K562 (cell line): Measurements from ENCODE around the gene MCCD1. TPM values are rescaled to one million over a fixed set of nuclear protein-coding genes. Genes with fewer than 3 reads are reported as not detected.
"Not testable (repeated sequence)": the region's sequence is repeated elsewhere in the genome, so short reads cannot be mapped to it uniquely, and the experiment has no call there.

Experiments
- ATAC-seq: fragments of 200-7000 bp; cut with Tn5 transposase; 3 replicates; pipeline ENCODE4 v1.9.1; 2020; ENCODE audit warnings: moderate library complexity
- BruUV-seq: library from RNA; stranded (reverse); fragments of 400-500 nt; replicated peaks from 2 replicates; lab custom pipeline; 2021; lab: Mats Ljungman, UMichigan
- CTCF ChIA-PET: fragments of 300-600 bp; formaldehyde crosslinking; extraction: SDS; loops from one replicate; lab custom pipeline; 2021; ENCODE audit warnings: low intra/inter-chr PET ratio; lab: Yijun Ruan, JAX
- POLR2A ChIA-PET: fragments of 300-600, 350-650 bp; sonication (Branson Sonifier 250); formaldehyde crosslinking; extraction: SDS; loops from one replicate; lab custom pipeline; 2021; ENCODE audit warnings: antibody characterized with exemption, inconsistent platforms; lab: Yijun Ruan, JAX
- DNase-seq, 4 experiments: peaks; one replicate each; pipeline versions ENCODE4 v3.0.0 to v3.0.0-alpha.2; 2011 to 2018; ENCODE audit warnings: low spot score in 3 of 4, mixed read lengths in 3 of 4; ENCODE audit errors: extremely low read depth in 1 of 4
- FAIRE-seq: peaks from 2 replicates; lab custom pipeline; 2011; peaks lifted over from hg19 to GRCh38; lab: Jason Lieb, UNC
- H2AFZ ChIP-seq: 2 replicates; pipeline ENCODE4 v1.6.0; 2011; ENCODE audit warnings: low read depth, low read length, control low read depth, inconsistent platforms
- H3K27ac ChIP-seq: fragments of 200-600 bp; 3 replicates; pipeline ENCODE4 v1.8.0; 2011; ENCODE audit warnings: low read depth, mild to moderate bottlenecking, control low read depth, inconsistent platforms, low read length, moderate library complexity, mixed read lengths; ENCODE audit errors: extremely low read depth
- H3K27me3 ChIP-seq, 2 experiments: fragments of 300-600 bp in 1 of 2; 2 replicates in 1 of 2; 3 replicates in 1 of 2; pipeline versions ENCODE4 v1.6.0 to v1.8.0; 2011; ENCODE audit warnings: inconsistent platforms in 2 of 2, low read length in 2 of 2, mild to moderate bottlenecking in 1 of 2, mixed read lengths in 1 of 2, moderate library complexity in 1 of 2; ENCODE audit not compliant: control insufficient read depth in 2 of 2, insufficient read depth in 2 of 2
- H3K36me3 ChIP-seq: fragments of 300-600 bp; 3 replicates; pipeline ENCODE4 v1.8.0; 2011; ENCODE audit warnings: mild to moderate bottlenecking, low read length, inconsistent platforms; ENCODE audit not compliant: control insufficient read depth, insufficient read depth
- H3K4me1 ChIP-seq, 2 experiments: fragments of 200-600 bp in 1 of 2; replicated peaks in 1 of 2; 2 replicates in 1 of 2; 3 replicates in 1 of 2; pipeline versions ENCODE4 v1.5.1 to v1.8.0; 2011; ENCODE audit warnings: inconsistent platforms in 2 of 2, low read length in 2 of 2, mild to moderate bottlenecking in 1 of 2, mixed read lengths in 1 of 2, moderate library complexity in 1 of 2; ENCODE audit not compliant: control insufficient read depth in 2 of 2, insufficient read depth in 2 of 2
- H3K4me2 ChIP-seq: 2 replicates; pipeline ENCODE4 v1.6.1; 2011; ENCODE audit warnings: low read length, control low read depth, inconsistent platforms, mixed read lengths; ENCODE audit not compliant: insufficient read depth
- H3K4me3 ChIP-seq: fragments of 200-600 bp; sonication (generic), shearing (Covaris generic); 2 replicates; pipeline ENCODE4 v1.5.1; 2016; ENCODE audit warnings: control low read depth, inconsistent platforms
- H3K79me2 ChIP-seq: fragments of 200-600 bp; 3 replicates; pipeline ENCODE4 v1.8.0; 2011; ENCODE audit warnings: low read length, inconsistent platforms; ENCODE audit not compliant: control insufficient read depth, insufficient read depth
- H3K9ac ChIP-seq, 2 experiments: 2 replicates each; pipeline versions ENCODE4 v1.6.0 to v1.6.1; 2011; ENCODE audit warnings: low read depth in 2 of 2, low read length in 2 of 2, control low read depth in 1 of 2, inconsistent platforms in 1 of 2, mild to moderate bottlenecking in 1 of 2, mixed read lengths in 1 of 2; ENCODE audit not compliant: insufficient read depth in 1 of 2
- H3K9me1 ChIP-seq: one replicate; pipeline ENCODE4 v1.6.0; 2011; ENCODE audit warnings: inconsistent platforms, mild to moderate bottlenecking, low read length, moderate library complexity; ENCODE audit not compliant: control insufficient read depth, insufficient read depth
- H3K9me3 ChIP-seq: replicated peaks from 2 replicates; pipeline ENCODE4 v1.5.1; 2011; ENCODE audit warnings: low read depth, low read length, inconsistent platforms; ENCODE audit not compliant: control insufficient read depth, insufficient read depth
- H4K20me1 ChIP-seq: replicated peaks from 2 replicates; pipeline ENCODE4 v1.6.1; 2011; ENCODE audit warnings: low read length, inconsistent platforms, mixed read lengths; ENCODE audit not compliant: control insufficient read depth, insufficient read depth
- CC2D1A ChIP-seq: fragments of 450-650 bp; IDR thresholded peaks from 2 replicates; pipeline ENCODE4 v1.6.1; 2017; ENCODE audit warnings: mild to moderate bottlenecking
- CEBPZ ChIP-seq: fragments of 150-350 bp; IDR thresholded peaks from 2 replicates; pipeline ENCODE4 v1.6.1; 2014; ENCODE audit warnings: low read depth, mild to moderate bottlenecking, low read length, borderline replicate concordance
- HDAC2 ChIP-seq: fragments of 450-650 bp; IDR thresholded peaks from 2 replicates; pipeline ENCODE4 v1.6.1; 2016; ENCODE audit warnings: mild to moderate bottlenecking
- HNRNPUL1 ChIP-seq: fragments of 200-400 bp; formaldehyde crosslinking; IDR thresholded peaks from 2 replicates; pipeline ENCODE4 v1.6.1; 2017; ENCODE audit warnings: low read length
- KLF10 ChIP-seq: fragments of 250-450 bp; sonication (Bioruptor Pico); IDR thresholded peaks from 2 replicates; pipeline ENCODE4 v1.6.1; 2021; ENCODE audit warnings: matching md5 sums
- MTA2 ChIP-seq: fragments of 450-650 bp; IDR thresholded peaks from 2 replicates; pipeline ENCODE4 v1.6.1; 2016; ENCODE audit warnings: low read depth
- NKRF ChIP-seq: fragments of 450-650 bp; IDR thresholded peaks from 2 replicates; pipeline ENCODE4 v1.6.1; 2016; ENCODE audit warnings: borderline replicate concordance
- STAT5B ChIP-seq: fragments of 250-450 bp; sonication (Bioruptor Pico); IDR thresholded peaks from 2 replicates; pipeline ENCODE4 v1.8.0; 2021; ENCODE audit warnings: mild to moderate bottlenecking, inconsistent platforms
- TAF1 ChIP-seq: IDR thresholded peaks from 2 replicates; pipeline ENCODE4 v1.6.1; 2011; ENCODE audit warnings: mild to moderate bottlenecking, low read length, moderate library complexity; ENCODE audit not compliant: insufficient read depth, control insufficient read depth, severe bottlenecking; ENCODE audit errors: extremely low read depth
- ZBTB17 ChIP-seq: fragments of 450-650 bp; formaldehyde crosslinking; IDR thresholded peaks from 2 replicates; pipeline ENCODE4 v1.4.0; 2020; ENCODE audit warnings: mild to moderate bottlenecking
- ZKSCAN8 ChIP-seq: fragments of 200-800 bp; sonication (Bioruptor generic); IDR thresholded peaks from 2 replicates; pipeline ENCODE4 v1.6.1; 2016; ENCODE audit warnings: missing genetic modification characterization, missing compliant biosample characterization
- ZNF121 ChIP-seq: sonication (generic); formaldehyde crosslinking; conservative IDR thresholded peaks from 2 replicates; pipeline ENCODE4 v1.8.0; 2022; ENCODE audit warnings: missing genetic modification reagents
- ZNF165 ChIP-seq: fragments of 250-450 bp; sonication (Bioruptor Pico); IDR thresholded peaks from 2 replicates; pipeline ENCODE4 v1.4.0; 2020; ENCODE audit warnings: borderline replicate concordance
- ZNF212 ChIP-seq: fragments of 450-650 bp; formaldehyde crosslinking; IDR thresholded peaks from 2 replicates; pipeline ENCODE4 v1.4.0; 2020; ENCODE audit warnings: mild to moderate bottlenecking
- WGBS: fragments of 100-300 bp; shearing (Covaris generic); methylation state at CpG from one replicate; pipeline ENCODE4 v1.1.6; 2016; ENCODE audit warnings: low coverage, mixed read lengths; ENCODE audit not compliant: insufficient coverage; ENCODE audit errors: missing lambda C conversion rate; 5-methylcytosine and 5-hydroxymethylcytosine counted together
- in situ Hi-C: fragments of 300-500 bp; cut with MboI; formaldehyde crosslinking; loops from 4 replicates; pipeline ENCODE4 v1.15.0; 2018; ENCODE audit warnings: inconsistent platforms, mixed read lengths
- intact Hi-C: fragments of 100-400 bp; cut with micrococcal nuclease; formaldehyde crosslinking; loops from 2 replicates; pipeline ENCODE4 v1.14.2; 2022
- polyA plus RNA-seq, 8 experiments: library from polyadenylated mRNA; depleted of rRNA in 4 of 8; stranded (reverse) in 5 of 8; unstranded in 3 of 8; fragments of >200 nt; fragmentation: Nextera tagmentation in 2 of 8; fragmentation: Illumina TruSeq in 1 of 8; extraction: Ambion mirVana in 2 of 8; extraction: Trizol in 1 of 8; gene quantifications; 2 replicates each; pipeline versions ENCODE4 v1.2.1 to v1.2.3, GENCODE V29; 2011 to 2014; ENCODE audit warnings: inconsistent platforms in 1 of 8, missing spikeins in 1 of 8
- total RNA-seq, 7 experiments: library from RNA; depleted of rRNA in 6 of 7; stranded (reverse); fragments of >200 nt in 6 of 7; fragmentation: Illumina TruSeq in 2 of 7; extraction: Trizol in 2 of 7; gene quantifications; 2 replicates each; pipeline versions ENCODE4 v1.2.1 to v1.2.3, GENCODE V29; 2011 to 2021; ENCODE audit warnings: low replicate concordance in 1 of 7

MCCD1 gene
- total and polyA plus RNA-seq, 9 of the 15 experiments (the other 6 are each of a cell fraction or from before 2014, with no cell fraction given), result not detected

GRCh38 chr6:31498748-31499147 lies 30.0 kb upstream of the MCCD1 start (continued):
- TF ChIP-seq ZNF165 (CRISPR knock-in tag), result no peak
- TF ChIP-seq CC2D1A, result peak; percentile 48; the same call in 1 of the 2 replicates
- TF ChIP-seq HDAC2, result peak; percentile 28; the same call in 1 of the 2 replicates
- no peak for TF ChIP-seq STAT5B (CRISPR knock-in tag)
- peak; percentile 47; the same call in 1 of the 2 replicates for TF ChIP-seq NKRF
- TF ChIP-seq MTA2, result no peak
- no peak for TF ChIP-seq CEBPZ
- no peak for TF ChIP-seq TAF1
- no peak for TF ChIP-seq ZKSCAN8
- TF ChIP-seq ZNF212 (CRISPR knock-in tag), result no peak
- TF ChIP-seq ZNF121 (CRISPR knock-in tag), result no peak
- TF ChIP-seq ZBTB17 (CRISPR knock-in tag), result no peak
- no peak for TF ChIP-seq KLF10 (CRISPR knock-in tag)
- no peak for TF ChIP-seq HNRNPUL1

- H3K9me1 ChIP-seq, BruUV-seq, intact Hi-C loops, H3K36me3 ChIP-seq, H3K4me2 ChIP-seq, FAIRE-seq, H4K20me1 ChIP-seq, H3K4me3 ChIP-seq, CTCF ChIA-PET, H3K27me3 ChIP-seq, H3K27ac ChIP-seq, ATAC-seq, H2AFZ ChIP-seq, H3K9me3 ChIP-seq: not testable (repeated sequence)
- Histone ChIP-seq H3K9ac (peak overlapping the region in 1 of 2 experiments; percentile 85; a peak in 1 of 4 replicates), H3K4me1 (peaks cover 27 to 33% of the 10 kb centered on the region in 2 experiments), H3K79me2 (peaks cover 42% of the 10 kb centered on the region)
- no CpG with 5 or more reads among the region's 2 CpGs for WGBS
- POLR2A ChIA-PET, result interaction anchor here (2.5 kb wide), 1 partner anchor 41 kb away, joined by 23 read pairs; the partner anchor contains the start of gene DDX39B
- peak in 1 of 4 experiments; percentile 36 for DNase-seq
- in situ Hi-C loops, result loop anchor here (5.0 kb wide), 1 partner anchor 33 kb away; no protein-coding TSS in a partner anchor
Measured at GRCh38 chr6:31499648-31500047, 29.1 kb upstream of the MCCD1 start.
